ENCODE measurements around the gene RASSF4.

The RASSF4 gene

GRCh38 chr10:44928462-44928861 lies 31.1 kb upstream of the RASSF4 start:
- DNase-seq (ENCODE audit: low read depth in 3 of 3): no peak

- DNase-seq (ENCODE audit: low read depth in 3 of 3): no peak
These were observed 30.0 kb upstream of the RASSF4 start for GRCh38 chr10:44929356-44930255.

DNA sequence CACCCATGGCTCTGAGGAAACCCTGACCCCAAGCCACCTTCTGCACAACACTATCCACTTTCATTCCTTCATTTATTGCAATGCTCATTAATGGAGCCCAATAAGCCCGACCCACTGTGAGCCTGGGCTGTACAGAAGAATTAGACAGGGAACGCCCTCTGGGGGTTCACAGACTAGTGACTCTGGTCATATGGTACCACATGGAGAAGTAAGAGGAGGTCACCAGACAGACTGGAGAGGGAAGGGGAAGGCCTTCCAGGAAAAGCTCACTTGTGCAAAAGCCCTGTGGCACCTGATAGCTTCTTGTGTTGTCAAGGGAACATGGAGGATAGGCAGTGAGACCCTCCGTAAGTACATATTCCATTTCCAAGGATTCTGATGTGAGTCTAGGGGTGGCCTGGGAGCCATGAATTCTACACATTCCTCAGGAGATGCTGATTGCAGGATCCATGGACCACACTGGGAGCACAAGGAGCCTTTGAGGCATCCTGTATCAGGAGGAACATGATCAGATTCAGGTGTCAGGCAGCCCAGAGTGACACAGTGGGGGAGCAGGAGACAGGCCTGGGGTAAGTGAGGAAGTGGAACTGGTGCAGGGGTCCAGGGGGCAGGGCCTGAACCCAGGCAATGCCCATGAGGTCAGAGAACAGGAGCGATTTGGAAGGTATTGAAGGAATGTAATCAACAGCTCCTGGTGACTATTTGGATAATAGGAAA lies 28.5 kb upstream of the RASSF4 start:
- DNase-seq (ENCODE audit: low read depth in 3 of 3): no peak

DNA sequence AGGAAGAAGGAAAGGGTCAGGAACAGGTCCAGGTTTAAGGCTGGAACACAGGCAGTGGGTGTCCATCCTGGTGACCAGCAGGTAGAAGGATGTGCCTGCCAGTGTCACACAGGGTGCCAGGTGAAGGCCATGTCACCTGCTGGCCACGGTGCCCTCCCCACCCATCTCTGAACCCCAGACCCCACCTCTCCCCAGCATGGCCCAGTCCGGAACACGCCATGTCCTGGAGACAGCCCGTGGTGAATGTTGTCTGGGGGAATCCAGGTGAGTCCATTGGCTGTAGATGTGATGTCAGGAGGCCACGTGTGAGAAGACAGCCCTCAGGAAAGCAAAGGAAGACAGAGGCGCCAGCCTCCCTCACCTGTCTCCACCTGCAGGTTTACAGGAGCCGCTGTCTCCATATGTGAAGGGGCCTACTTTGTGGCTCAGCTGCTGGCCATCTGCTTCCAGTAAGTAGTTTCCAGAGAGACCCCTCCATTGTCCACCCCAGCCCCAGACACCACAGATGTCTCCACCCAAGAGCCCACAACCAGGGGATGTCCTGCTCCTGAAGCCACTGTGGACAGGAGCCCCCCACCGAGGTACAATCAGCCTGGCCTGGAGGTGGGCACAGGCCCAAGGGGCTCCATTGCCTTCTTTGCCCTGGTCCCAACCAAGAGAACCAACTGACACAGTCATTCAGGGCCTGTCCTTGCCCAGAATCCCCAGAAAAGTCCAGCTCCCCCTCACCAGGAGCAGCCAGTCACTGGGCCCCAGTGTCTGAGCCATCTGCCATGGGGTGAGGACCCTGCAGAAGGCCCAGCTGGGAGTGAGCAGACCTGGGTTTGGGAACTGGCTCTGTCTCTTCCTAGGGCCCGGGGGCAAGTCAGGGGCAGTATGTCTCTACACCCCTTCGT lies 27.7 kb upstream of the RASSF4 start:
- no peak for DNase-seq (ENCODE audit: low read depth in 3 of 3)

GRCh38 chr10:44932517-44933450 lies 26.8 kb upstream of the RASSF4 start:
- DNase-seq (ENCODE audit: low read depth in 3 of 3): peak; percentile 58 to 80 (median 67)

DNA sequence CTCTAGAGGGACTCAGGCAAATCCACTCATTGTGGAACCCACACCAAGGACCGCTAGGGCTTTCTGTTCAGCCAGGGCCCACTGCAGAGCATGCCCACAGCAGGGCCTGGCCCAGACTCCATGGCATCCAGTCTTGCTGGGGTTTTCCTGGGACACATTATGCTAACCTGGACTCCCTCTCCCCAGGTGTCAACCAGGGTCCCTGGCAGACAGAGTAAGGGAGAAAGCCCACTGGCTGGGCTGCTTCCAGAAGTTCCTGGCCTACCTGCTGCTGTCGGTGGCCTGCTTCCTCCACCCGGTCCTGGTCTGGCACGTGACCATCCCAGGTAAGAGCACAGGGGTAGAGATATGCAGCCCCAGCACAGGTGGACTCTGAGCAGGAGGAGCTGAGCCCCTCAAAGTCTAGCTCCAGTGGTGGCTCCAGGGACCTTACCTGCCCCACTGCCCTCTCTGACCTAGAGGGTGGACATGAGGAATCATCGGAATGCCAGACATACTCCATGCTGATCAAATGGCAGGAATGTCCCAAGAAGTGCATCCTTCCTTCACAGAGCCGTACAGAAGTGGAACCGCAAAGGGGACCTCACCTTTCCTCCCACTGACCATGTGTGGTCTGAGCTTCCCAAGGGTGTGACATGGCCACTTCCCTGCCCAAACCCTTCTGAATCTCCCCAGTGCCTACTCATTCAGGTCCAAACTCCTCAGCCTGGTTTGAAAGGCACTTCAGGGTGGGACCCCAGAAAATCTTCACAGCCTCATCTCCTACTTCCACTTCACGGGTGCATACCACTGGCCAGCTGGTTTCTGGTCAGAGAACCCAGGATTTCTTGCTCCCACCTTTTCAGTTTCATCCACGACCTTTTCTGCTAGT lies 25.9 kb upstream of the RASSF4 start:
- no peak for DNase-seq (ENCODE audit: low read depth in 3 of 3)

GRCh38 chr10:44934416-44935200 lies 25.0 kb upstream of the RASSF4 start:
- no peak for DNase-seq (ENCODE audit: low read depth in 3 of 3)

DNA sequence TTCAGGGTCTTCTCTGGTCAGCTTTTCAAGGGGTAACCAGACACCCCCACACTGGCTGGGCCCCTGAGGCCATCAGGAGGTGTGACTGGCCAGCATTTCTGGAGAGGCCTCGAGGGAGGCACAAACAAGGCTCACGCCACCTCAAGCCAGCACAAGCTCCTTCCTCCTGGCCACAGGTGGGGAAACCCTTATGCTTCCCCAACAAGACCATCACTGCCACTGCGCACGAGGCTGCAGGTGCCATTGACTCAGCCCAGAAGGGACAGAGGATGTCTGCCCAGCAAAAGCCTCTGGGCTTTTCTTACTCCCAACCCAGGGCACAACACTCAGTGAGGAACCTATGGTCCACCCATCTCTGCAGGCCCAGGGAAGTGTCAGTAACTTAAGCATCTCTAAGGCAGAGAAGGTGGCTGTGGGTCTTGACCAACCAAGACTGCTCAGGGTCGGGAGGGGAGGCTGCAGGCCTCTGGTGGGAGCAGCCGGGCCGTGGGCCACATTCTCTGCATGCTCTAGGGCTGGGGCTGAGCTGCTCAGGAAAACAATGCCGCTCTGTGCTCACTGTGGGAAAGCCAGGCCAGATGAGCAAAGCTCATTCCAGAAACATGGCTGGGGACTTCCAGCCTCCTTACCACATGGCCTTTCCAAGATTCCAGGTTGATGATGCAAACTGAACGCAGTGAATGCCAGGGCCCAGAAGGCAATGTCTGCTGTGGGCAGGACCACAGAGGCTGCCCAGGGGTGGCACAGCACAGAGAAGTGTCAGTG lies 24.2 kb upstream of the RASSF4 start:
- no peak for DNase-seq (ENCODE audit: low read depth in 3 of 3)

- DNase-seq (ENCODE audit: low read depth in 3 of 3): no peak
These were observed 23.7 kb upstream of the RASSF4 start for GRCh38 chr10:44935966-44936295.

GRCh38 chr10:44936314-44936975 lies 23.2 kb upstream of the RASSF4 start:
- no peak for DNase-seq (ENCODE audit: low read depth in 3 of 3)

GRCh38 chr10:44937196-44938005 lies 22.2 kb upstream of the RASSF4 start:
- no peak for DNase-seq (ENCODE audit: low read depth in 3 of 3)

DNA sequence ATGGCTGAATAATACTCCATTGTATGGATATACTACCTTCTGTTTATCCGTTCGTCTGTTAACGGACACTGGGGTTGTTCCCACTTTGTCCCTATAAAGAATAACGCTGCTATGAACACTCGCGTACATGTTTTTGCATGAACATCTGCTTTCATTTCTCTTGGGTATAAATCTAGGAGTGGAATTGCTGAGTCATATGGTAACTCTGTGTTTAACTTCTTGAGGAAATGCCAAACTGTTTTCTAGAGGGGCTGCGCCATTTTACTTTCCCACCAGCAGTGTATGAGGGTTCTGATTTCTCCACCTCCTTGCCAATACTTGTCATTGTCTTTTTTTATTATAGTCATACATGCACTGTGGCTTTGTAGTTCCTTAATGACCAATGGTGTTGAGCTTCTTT lies 20.6 kb upstream of the RASSF4 start:
- DNase-seq (ENCODE audit: low read depth in 3 of 3): no peak

- DNase-seq (ENCODE audit: low read depth in 3 of 3): no peak
These were observed 19.8 kb upstream of the RASSF4 start for GRCh38 chr10:44939691-44940401.

DNA sequence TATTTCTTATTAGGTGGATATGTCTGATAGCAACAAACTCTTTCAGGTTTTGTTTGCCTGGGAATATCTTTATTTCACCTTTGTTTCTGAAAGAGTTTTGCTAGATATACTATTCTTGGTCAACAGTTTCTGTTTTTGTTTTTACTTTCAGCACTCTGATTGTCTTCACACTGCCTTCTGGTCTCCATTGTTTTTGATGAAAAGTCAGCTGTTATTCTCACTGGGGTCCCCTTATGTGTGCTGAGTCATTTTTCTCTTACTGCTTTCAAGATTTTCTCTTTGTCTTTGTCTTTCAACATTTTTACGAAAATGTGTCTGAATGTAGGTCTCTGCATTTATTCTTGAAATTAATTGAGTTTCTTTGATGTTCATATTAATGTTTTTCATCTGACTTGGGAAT lies 15.2 kb upstream of the RASSF4 start:
- DNase-seq (ENCODE audit: low read depth in 3 of 3): no peak

DNA sequence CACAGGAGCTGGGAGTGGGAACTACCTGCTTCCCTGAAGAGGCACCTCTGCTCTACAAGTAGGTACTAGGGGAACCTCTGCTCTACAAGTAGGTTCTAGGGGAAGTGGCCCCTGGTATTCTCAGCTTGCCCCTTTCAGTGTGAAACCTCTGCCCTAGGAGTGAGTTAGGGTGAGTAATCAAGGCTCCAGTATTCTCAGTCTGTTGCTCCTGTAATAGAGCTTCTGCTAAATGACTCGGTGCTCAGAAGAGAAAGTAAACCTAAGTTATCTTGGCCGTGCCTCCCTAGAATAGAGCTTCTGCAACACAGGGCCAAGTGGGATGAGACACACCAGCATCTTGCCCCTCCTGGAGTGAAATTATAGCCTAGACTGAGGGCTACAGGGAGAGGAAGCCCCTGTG lies 13.4 kb upstream of the RASSF4 start:
- no peak for DNase-seq (ENCODE audit: low read depth in 3 of 3)

GRCh38 chr10:44947371-44948152 lies 12.0 kb upstream of the RASSF4 start:
- no peak for DNase-seq (ENCODE audit: low read depth in 3 of 3)
